ENCODE results near the gene ESRP2.

GRCh38 chr16:68228652-68229051 lies 7.3 kb downstream of the ESRP2 start:
- TF ChIP-seq POLR2A (IDR thresholded peaks at IDR 0.05) = no peak
- TF ChIP-seq, protein P1, sequence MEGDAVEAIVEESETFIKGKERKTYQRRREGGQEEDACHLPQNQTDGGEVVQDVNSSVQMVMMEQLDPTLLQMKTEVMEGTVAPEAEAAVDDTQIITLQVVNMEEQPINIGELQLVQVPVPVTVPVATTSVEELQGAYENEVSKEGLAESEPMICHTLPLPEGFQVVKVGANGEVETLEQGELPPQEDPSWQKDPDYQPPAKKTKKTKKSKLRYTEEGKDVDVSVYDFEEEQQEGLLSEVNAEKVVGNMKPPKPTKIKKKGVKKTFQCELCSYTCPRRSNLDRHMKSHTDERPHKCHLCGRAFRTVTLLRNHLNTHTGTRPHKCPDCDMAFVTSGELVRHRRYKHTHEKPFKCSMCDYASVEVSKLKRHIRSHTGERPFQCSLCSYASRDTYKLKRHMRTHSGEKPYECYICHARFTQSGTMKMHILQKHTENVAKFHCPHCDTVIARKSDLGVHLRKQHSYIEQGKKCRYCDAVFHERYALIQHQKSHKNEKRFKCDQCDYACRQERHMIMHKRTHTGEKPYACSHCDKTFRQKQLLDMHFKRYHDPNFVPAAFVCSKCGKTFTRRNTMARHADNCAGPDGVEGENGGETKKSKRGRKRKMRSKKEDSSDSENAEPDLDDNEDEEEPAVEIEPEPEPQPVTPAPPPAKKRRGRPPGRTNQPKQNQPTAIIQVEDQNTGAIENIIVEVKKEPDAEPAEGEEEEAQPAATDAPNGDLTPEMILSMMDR (IDR thresholded peaks at IDR 0.05) = no peak
